Measurements from ENCODE around the gene WFDC2.
"Not testable (repeated sequence)": the region's sequence is repeated elsewhere in the genome, so short reads cannot be mapped to it uniquely, and the experiment has no call there.

The WFDC2 gene

DNA sequence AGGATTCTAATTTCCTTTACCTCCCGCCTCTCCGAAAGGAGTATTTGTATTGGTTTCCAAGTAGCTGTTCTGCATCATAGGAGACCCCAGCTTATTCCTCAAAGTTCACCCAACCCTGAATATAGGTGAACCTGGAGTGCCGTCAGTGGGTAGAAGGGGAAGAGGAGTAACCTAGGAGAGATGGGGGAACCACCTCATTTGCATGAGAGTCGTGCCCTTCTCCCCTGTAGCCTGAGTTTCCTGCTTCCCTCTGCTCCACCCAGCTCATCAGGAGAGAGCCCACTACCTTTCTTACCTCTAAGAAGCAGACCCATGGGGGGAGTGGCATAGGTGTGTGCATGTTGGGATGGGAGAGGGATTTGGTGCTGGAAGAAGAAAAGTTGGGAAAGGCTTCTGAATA is 17.3 kb upstream of the WFDC2 start:
- no peak for DNase-seq (ENCODE audit: low read depth)

DNA sequence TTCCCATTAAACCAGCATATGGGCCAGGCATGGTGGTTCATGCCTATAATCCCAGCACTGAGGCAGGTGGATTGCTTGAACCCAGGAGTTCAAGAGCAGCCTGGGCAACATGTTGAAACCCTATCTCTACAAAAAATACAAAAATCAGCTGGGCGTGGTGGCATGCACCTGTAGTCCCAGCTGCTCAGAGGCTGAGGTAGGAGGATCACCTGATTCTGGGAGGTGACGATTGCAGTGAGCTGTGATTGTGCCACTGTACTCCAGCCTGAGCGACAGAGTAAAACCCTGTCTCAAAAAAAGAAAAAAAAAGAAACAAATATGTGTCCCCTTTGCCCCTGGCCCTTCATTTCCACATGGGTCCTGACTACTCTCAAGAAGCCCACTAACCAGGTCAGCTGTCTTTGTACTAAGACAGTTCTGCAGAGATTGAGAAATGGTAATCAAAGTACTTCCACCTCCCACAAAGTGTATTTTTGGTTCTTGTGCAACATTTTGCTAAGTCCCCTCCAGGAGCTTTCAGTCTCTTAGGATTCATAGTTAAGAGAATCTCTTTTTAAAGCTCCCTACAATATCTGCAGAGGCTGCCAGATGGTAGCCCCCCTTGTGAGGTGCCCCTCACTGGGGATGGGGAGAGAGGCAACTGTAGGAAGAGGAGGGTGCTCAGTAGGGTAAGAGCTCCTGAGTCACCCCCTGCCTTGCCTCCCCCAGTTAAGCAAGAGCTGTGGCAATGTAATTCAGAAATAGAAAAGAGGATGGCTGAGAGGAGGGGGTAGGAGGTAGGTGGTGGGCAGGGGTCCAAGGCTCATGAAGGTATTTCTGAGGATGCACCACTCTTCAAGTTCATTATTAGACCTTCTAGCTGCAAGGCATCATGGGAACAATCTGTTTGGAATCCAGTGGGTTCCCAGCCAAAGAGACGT is 16.5 kb upstream of the WFDC2 start:
- no peak for DNase-seq (ENCODE audit: low read depth)

DNA sequence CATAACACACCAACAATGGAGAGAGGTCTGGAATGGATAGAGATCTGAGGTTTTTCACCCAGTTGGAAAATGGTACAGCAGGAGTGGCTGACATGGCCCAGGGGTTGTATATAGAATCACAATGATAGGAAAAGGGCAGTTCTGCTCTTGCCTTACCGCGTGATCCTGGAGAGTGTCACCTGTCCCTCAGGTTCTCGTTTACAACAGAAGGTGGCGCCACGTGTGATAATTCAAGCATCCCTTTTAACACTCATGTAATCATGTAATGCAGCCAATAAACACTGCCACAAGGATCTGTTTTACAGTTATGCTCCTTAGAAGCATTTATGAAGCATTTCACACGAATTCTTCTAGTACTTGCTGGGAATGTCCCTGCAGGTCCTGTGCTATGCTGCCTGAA is 12.9 kb upstream of the WFDC2 start:
- no peak for DNase-seq (ENCODE audit: low read depth)

DNA sequence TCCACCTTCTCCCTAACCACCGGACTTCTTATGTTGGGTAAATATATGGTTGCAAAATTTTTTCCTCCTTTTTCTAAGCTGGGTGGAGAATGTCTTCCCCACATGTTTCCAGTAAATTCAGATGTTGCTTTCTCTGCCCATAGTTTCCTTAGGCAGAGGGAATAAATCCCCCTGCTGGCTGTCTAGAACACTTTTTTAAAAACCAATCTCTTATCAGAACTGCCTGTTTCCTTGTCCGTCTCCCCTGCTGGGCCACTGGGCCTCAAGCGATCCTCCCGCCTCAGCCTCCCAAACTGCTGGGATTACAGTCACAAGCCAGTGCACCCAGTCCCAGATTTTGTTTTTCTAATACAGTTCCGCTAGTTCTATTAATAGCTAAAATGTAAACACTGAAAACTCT is 9.9 kb upstream of the WFDC2 start:
- no peak for DNase-seq (ENCODE audit: low read depth)

DNA sequence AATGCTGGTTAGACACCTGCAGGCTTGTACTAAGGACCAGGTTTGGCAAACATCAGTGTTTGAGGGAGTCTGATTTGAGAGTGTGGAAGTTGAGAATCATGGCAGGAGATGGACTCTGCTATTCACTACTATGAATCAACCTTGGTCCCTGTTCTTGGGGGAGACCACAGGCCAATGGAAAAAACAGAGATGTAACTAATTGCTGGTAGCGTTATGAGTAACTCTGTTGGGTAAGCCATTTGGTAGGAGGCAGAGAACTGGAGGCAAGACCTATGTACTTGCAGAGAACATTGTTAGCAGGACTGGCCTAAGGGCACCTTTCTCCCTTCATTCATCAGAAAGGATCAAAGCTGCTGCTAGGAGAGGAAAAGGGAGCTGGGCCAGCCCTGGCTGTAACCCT is 8.3 kb upstream of the WFDC2 start:
- no peak for DNase-seq (ENCODE audit: low read depth)

DNA sequence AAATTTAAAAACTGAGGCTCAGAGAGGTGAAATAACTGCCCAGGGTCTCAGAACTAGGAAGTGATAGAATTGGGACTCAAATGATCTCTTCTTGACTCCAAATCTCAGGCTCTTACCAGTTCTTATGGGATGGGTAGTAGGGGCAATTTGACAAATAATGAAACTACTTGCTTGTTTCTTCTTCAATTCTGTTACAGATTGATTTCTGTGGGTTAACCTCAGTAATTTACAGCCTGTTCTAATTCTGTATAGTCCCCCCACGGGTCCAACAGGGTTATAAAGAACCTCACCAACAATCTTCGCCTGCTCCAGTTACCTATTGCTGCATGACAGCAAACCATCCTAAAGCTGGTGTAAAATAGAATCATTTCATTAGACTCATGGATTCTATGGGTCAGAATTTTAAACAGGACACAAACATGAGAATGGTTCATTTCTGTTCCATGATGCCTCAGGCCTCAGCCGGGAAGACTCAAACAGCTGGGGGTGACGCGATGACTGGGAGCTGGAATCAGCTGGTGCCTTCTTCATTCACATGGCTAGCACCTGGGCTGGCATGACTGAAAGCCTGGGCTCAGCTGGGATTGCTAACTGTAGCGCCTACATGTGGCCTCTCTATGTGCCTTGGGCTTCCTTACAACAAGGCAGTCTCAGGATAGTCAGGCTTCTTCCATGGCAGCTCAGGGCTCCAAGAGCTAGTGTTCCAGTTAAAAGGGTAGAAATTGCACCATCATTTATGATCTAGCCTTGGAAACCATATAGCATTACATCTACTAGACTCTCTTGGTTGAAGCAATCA is 6.6 kb upstream of the WFDC2 start:
- DNase-seq (ENCODE audit: low read depth) = no peak

DNA sequence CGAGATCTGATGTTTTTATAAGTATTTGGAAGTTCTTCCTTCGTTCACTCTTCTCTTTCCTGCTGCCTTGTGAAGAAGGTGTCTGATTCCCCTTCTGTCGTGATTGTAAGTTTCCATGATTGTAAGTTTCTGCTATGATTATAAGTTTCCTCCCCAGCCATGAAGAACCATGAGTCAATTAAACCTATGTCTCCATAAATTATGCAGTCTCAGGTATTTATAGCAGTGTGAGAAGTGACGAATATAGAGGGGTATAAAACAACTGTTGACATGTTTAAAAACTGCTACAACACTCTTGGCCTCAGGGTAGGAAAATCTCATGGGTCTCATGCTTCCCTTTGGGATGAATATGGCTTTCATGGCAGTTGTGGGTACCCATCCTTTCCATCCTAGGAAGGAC is 5.8 kb upstream of the WFDC2 start:
- DNase-seq (ENCODE audit: low read depth) = no peak

DNA sequence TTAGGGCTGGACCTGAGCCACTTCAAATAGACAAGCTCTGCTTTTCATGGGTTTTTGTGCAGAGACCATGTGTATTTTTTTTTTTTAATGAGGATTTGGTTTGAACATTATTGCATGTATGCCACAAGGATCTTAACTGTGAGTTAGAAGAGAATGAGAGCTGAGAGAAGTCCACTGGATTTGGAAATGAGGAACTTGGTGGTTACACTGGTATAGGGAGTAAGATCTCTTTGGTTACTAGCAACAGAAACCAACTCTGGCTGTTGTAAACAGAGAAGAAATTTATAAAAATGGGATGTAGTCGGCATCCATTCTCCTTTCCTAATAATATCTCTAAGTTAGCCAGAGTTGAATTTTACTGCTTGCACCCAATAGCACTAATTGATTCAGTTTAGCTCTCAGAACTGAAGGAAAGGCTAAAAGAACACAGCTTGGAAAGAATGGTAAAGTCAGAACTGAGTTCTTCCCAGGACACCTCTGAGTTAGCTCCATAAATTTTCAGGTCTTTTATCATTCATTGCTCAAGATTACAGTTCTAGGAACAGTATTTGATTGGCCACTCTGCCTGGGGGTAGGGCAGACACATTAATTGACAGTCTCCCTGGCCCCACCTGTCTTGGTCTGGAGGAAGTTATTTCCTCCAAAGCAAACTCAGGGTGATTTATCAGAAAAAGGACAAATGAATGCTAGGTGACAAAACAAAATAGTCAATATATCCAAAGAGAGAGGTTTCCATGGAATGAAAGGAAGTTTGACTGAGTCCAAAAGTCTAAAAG is 3.9 kb upstream of the WFDC2 start:
- DNase-seq (ENCODE audit: low read depth) = no peak

DNA sequence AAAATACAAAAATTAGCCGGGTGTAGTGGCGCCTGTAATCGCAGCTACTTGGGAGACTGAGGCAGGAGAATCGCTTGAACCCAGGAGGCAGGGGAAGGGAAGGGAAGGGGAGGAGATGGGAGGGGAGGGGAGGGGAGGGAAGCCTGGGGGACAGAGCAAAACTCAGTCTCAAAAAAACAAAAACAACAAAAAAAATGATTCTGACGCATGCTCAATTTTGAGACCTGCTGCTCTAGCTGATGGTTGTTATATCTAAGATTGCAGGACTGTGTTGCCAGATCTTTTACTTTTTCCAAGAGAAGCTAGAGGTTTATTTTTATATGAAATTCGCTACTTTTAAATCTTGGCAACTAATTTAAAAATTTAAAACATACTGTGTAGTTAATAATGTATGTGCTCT is 2.4 kb upstream of the WFDC2 start:
- no peak for DNase-seq (ENCODE audit: low read depth)

DNA sequence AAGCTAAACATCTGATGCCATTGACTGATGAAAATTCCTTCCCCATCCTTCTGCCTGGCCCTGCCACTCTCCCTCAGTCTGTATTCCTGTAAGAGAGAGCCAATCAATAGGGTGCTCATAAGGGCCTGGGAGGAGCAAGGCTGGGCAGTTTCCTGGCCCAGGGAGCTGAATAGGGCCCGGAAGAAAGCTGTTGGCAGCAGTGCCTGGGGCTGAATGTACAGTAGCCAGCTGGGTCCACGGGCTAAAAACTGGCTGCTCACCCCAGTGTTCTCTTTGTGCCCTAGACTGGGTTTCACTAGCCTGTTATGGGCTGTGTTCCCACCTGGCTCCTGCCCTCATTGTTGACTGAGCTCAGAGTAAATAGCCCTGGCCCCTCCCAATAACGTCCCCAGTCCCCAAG is 1.7 kb upstream of the WFDC2 start:
- DNase-seq (ENCODE audit: low read depth) = no peak

DNA sequence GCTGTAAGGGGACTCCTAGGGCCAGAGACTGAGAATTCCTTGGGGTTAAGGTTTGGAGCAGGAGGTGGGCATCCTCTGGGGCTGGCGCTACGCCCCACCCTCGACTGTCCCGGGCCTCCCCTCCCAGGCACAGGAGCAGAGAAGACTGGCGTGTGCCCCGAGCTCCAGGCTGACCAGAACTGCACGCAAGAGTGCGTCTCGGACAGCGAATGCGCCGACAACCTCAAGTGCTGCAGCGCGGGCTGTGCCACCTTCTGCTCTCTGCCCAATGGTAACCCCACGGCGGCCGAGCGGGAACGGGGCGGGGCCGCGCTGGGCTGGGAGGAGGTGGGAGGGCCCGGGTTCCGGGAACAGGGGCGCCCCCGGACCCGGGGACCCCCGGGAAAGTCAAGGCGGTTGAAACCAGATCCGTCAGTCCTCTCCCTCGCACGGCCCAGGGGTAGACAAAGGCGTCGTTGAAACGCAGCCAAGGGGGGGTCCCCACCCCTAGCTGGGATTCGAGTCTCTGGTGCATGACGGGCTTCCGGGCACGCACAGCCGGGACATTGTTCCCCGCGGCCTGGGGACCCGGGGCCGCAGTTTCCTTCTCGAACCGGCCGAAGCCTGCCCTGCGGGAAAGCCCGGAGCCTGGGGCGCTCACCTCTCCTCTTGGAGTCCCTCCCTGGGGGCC is 844 bp downstream of the WFDC2 start:
- no peak for DNase-seq (ENCODE audit: low read depth)

DNA sequence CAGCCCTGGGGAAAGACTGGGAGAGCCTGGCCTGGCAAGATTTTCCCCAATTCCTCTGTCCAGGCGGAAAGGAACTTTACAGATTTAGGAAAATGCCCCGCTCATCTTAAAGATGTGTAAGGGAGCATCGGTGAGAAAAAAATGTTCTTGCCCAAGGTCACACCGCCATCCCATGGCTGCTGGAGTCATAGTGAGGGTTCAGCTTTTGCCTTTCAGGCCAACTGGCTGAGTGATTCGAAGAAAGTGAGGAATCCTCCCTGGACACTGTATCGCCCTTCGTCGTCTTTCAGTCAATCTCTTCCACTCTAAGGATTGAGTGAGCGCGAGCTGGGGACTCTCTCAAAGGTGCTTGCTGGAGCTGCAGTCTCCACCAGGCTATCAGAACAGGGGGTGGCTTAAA is 1.4 kb downstream of the WFDC2 start:
- DNase-seq (ENCODE audit: low read depth) = no peak

DNA sequence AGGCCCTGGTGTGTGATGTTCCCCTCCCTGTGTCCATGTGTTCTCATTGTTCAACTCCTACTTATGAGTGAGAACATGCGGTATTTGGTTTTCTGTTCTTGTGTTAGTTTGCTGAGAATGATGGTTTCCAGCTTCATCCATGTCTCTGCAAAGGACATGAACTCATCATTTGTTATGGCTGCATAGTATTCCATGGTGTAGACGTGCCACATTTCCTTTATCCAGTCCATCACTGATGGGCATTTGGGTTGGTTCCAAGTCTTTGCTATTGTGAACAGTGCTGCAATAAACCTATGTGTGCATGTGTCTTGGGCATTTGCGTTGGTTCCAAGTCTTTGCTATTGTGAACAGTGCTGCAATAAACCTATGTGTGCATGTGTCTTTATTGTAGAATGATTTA is 2.7 kb downstream of the WFDC2 start:
- DNase-seq (ENCODE audit: low read depth) = not testable (repeated sequence)

DNA sequence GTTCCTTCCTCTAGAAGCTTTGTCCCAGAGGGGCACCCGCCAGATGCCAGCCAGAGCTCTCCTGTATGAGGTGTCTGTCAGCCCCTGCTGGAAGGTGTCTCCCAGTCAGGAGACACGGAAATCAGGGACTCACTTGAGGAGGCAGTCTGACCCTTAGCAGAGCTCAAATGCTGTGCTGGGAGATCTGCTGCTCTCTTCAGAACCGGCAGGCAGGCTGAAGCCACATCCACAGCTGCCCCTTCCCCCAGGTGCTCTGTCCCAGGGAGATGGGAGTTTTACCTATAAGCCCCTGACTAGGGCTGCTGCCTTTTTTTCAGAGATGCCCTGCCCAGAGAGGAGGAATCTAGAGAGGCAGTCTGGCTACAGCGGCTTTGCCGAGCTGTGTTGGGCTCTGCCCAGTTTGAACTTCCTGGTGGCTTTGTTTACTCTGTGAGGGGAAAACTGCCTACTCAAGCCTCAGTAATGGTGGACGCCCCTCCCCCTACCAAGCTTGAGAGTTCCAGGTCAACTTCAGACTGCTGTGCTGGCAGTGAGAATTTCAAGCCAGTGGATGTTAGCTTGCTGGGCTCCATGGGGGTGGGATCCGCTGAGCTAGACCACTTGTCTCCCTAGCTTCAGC is 8.1 kb downstream of the WFDC2 start:
- DNase-seq (ENCODE audit: low read depth) = not testable (repeated sequence)

DNA sequence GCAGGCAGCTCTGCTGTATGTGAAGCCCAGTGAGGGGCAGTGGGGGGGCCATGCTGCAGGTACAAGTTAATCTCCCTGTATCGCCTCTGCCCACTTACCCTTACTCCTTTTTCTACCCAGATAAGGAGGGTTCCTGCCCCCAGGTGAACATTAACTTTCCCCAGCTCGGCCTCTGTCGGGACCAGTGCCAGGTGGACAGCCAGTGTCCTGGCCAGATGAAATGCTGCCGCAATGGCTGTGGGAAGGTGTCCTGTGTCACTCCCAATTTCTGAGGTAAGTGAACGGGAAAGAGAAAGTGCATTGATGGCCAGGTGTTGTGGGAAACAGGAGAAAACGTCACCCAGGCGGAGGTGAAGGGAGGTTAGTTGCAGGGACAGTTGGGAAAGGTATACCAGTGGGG is 10.3 kb downstream of the WFDC2 start:
- no peak for DNase-seq (ENCODE audit: low read depth)

DNA sequence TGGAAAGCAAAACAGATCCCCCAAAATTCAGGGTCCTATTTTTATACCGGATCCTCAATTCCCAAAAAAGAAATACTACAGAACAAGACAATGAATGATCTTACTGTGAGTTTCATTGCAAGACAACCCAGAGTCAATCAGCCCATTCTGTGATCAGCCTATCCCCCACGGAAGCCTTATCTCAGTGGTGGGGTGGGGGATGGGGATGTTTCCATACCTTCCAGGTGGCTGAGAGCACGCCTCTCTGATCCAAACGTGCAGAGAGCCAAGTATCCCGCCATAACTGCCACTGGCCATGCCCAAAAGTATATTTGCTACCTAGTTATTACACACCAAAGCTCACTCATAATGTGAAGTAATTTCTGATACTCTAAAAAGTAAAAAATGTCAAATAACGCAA is 15.1 kb downstream of the WFDC2 start:
- DNase-seq (ENCODE audit: low read depth) = no peak

DNA sequence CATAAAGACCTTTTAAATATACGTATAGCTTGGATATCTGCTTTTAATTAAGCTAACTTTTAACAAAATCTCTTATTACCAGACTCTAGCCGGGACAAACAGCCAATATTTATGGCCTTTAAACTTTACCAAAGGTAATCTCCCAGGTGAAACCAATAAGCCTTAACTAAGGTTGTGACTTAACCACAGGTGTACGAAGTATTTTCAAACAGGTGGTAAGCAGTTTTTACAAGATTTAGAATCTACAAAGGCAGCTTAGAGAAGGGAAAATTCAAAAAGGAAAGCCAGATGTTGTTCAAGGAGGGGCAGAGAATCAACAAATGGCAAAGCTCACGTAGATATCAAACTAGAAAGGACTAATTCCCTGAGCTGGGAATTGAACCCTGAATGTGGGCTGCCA is 15.8 kb downstream of the WFDC2 start:
- no peak for DNase-seq (ENCODE audit: low read depth)

DNA sequence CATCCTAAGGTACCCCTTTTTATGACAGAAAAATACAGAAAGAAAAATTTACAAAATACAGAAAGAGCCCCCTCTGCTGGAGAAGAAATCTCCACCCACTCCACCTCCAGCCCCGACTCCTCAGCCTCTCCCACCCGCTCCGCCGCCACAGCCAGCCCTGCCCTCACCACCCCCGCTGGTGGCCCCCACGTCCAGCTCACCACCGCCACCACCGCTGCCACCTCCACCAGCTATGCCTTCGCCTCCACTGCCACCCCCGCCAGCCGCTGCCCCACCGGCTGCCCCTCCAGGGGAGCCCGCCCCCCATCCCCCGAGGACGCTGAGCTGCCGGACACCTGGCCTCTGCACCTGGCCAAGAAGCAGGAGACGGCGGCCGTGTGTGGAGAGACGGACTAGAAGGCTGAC is 17.7 kb downstream of the WFDC2 start:
- no peak for DNase-seq (ENCODE audit: low read depth)

DNA sequence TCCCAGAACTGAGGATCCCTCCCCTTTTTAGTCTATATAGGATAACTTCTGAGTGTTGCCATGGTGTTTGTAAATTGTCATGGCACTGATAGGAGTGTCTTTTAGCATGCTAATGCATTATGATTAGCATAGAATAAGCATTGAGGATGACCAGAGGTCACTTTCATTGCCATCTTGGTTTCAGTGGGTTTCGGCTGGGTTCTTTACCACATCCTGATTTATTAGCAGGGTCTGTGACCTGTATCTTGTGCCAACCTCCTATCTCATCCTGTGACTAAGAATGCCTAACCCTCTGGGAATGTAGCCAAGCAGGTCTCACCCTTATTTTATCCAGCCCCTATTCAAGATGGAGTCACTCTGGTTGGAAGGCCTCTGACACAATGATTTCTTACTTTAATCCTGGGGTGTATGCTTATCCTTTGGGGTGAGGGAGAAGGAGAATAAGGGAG is 19.6 kb downstream of the WFDC2 start:
- DNase-seq (ENCODE audit: low read depth) = no peak

DNA sequence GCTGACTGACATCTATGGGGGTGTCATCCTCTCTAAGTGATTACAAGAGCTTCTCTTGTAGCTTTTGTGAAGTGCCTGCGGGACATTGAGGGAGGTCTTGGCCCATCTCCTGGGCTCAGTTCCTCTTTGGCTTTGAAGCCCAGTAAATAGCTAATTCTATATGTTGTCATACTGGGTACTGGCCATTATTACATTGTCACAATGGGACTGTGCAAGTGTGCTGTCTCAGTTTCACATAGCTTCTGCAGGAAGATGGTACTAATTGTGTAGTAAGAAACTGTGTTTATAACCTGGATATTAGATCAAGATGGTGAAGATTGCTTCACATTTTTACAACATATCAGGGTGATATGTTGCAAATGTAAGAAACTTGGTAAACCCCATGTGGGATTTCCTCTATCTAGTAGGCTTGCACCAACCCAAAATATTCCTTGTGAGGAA is 26.0 kb downstream of the WFDC2 start:
- no peak for DNase-seq (ENCODE audit: low read depth)

DNA sequence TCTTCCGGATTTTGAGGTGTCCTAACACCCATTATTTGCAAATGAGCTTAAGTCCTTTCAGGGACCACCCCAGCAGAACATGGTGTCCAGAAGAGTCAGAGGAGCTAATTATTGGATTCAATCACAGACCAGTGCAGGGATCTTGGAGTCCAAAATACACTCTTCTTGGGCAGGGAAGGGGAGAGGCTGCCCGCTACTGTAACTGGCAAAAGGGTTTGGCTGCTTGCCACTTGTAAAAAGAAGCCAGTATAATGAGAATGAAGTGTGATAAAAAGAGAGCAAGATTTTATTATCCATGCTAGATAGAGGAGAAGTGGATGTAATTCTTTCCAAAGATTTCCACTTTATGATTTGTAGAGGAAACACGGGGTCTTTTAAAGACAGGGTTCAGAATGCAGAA is 26.6 kb downstream of the WFDC2 start:
- no peak for DNase-seq (ENCODE audit: low read depth)
